Activated CD4-positive, alpha-beta T cell treated with anti-CD3 and anti-CD28 coated beads for 24 hours (primary cell): Measurements from ENCODE around the gene CHRM2.

Source experiments
- DNase-seq, 2 donors: peaks; one replicate each; pipeline ENCODE4 v3.0.0-alpha.2; 2020; ENCODE audit warnings: low read depth in 2 of 2

CHRM2 gene

GRCh38 chr7:136894789-136895188 is 26.3 kb downstream of the CHRM2 start:
- no peak for DNase-seq

- DNase-seq, result no peak
These were observed 29.2 kb downstream of the CHRM2 start for GRCh38 chr7:136897676-136898075.

DNA sequence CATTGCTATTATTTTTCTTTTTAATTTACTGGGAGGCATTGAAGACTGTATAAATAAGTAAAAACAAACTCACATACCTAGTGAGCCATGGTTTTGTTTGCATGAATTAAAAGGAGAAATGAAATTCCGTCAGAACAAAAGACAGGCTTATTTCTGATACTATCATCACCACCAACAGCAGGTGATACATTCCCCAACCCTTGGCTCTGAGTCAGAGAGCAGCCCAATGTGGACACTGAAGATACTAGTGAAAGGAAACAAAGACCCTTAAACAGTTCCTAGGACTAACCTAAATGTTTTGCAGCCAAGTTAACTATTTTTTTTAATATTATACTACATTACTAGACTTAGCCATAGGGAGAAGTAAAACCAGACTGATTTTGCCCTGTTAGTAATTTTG is 31.6 kb downstream of the CHRM2 start:
- DNase-seq, result no peak

DNA sequence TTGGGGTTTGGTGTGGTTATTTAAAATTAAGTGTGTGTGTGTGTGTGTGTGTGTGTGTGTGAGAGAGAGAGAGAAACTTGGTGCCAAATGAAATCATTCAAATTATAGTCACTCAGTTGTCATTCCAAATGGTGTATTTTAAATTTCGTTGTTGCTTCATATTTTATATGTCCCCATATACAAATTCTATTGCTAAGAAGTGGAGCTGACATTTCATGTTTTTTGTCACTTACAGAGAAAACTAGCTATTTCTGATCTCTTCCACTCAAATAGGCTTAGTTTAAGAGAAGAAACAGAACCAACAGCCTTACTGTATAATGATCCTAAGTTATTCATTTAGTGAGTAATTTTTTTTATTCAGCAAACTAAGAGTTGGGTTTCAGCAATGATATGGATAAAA is 42.3 kb downstream of the CHRM2 start:
- no peak for DNase-seq

GRCh38 chr7:136911344-136911743 is 42.9 kb downstream of the CHRM2 start:
- no peak for DNase-seq

DNA sequence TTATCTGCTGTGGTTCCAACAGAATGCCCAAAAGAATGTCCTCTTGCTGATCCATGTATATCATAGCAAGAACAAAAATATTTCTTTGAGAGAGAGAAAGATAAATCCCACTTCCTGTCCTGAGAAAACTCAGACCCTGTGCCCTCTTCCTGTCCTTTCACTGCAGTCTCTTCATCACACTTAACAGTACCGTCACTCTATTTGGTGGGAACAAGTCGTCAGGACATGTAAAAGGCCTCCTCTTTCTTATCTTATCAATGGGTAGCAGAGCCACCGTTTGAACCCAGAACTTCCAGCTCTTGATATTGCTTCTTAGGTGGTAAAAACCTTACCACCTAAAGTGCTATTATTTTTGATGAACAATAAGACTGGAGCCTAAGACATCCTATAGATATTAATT is 43.9 kb downstream of the CHRM2 start:
- DNase-seq, result no peak

- no peak for DNase-seq
These were observed 45.6 kb downstream of the CHRM2 start for GRCh38 chr7:136914016-136914415.

DNA sequence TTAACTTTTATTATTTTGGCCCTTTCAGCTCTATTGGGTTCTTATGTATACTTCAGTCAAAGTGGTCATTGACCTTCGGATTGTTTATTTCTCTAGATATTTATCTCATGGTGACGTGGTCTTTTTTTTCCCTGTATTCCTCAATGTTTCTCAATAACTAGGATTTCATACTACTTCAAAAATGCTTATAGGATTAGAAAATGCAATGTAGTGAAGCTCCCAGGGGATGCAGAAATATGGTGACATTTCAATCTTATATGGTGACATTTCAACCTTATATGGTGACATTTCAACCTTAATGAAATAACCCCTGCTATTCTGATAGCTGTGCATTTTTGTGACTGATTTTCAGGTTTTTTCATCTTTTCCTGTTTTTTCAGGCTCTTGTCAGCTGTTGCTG is 51.4 kb downstream of the CHRM2 start:
- DNase-seq, result no peak

- DNase-seq, result no peak
These were observed 54.7 kb downstream of the CHRM2 start for GRCh38 chr7:136923111-136923667.

DNA sequence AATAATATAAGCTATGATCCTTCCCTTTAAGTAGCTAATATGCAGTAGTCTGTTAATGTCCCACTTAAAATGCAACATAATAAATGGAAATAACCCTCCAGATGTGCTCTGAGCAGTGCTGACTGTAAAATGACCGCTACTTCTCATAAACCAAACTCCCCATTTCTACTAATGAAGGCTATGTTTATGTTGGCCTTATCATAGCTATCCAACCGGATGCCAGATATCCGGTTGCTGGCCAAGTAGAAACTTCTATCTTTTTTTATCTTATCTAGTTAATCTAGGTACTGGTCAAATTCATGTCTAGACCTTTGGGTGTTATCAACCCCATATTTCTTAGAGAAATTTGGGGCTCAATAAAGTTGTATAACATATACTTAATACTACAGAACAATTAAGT is 56.6 kb downstream of the CHRM2 start:
- DNase-seq, result no peak

GRCh38 chr7:136925556-136925955 is 57.1 kb downstream of the CHRM2 start:
- no peak for DNase-seq

DNA sequence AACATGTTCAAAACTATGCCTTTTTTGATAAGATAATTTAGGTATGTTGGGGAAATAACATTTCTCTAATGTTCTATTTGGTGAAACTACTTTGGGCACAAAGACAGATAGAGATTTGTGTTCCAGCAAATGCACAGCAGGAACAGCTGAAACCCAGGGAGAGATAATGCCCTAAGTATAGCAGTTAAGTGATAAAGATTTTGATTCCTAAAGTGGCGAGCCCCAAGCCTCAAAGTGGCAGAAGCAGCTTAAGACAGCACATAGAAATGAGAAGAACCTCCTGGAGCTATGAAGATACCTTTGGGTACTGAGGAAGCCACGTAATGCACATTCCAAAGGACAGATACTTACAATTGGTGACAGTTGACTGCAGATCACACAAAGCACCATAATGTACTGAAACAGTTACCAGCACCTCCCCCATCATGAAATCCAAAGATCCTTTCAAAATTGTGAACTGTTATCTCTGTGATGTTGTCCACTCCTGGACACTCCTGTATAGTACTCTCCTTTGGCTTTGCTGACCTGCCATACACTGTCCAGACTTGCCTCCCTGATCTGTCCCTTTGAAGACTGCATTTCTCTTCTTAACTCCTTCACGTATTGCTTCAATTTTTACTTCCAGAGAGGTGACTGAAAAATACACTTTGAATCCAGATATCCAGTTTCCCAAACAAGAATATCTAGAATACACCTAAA is 62.9 kb downstream of the CHRM2 start:
- DNase-seq, result no peak

- DNase-seq, result no peak
These were observed 69.0 kb downstream of the CHRM2 start for GRCh38 chr7:136937436-136937835.

- DNase-seq, result no peak
These were observed 70.0 kb downstream of the CHRM2 start for GRCh38 chr7:136938476-136938875.

DNA sequence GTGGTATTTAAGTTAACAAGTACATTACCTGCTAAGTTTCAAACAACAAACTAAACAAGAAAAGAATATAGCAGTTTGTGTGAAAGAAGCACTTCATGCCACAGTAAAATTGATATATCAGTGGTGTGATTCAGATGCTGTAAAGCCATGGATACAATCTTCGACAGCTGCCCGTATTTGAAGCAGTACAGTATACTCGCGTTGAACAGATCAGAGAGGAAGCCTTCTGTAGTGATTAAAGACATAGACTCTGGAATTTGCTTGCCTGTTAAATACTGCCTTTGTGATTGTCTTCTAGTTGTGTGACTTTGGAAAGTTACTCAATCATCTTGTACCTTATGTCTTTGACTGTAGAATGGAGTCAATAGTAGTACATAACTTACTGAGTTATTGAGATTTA is 71.7 kb downstream of the CHRM2 start:
- no peak for DNase-seq

GRCh38 chr7:136940917-136941316 is 72.5 kb downstream of the CHRM2 start:
- DNase-seq, result no peak

GRCh38 chr7:136941816-136942215 is 73.4 kb downstream of the CHRM2 start:
- no peak for DNase-seq

DNA sequence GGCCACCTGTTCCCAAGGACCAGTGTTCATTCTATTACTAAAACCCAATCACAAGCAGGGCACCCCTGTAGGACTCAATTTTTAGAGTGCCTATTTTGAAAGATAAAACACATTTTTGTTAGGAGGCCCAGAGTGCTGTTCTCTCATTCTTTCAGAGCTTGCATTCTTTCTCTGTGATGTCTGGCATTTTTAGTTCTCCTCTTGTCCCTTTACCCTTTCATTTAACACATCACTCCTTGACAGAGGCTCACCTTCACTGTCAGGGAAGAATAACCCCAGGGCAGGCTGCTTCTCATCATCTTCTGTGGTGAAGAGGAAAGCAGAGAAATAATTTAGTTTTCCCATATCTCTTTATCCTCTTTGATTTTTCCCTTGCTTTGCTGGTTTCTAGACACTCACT is 73.9 kb downstream of the CHRM2 start:
- DNase-seq, result no peak

GRCh38 chr7:136942994-136943393 is 74.5 kb downstream of the CHRM2 start:
- no peak for DNase-seq

DNA sequence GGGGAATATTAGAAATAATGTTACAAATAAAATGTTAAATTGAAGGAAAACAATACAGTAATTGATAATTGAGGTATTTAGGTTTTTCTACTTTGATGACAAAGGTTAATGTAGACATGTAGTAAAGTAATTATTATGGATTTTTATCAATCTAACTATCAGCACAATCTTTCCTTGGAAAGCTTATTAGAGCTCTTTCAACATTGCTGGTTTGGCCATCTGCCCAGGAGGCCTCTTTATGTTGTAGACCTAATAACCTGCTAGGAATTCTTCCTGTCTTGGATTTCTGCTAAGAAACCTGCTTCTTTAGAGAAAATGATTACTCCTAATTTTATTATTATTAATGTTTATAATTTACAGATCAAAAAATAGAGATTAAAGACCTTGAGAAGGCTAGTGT is 78.9 kb downstream of the CHRM2 start:
- DNase-seq, result no peak

DNA sequence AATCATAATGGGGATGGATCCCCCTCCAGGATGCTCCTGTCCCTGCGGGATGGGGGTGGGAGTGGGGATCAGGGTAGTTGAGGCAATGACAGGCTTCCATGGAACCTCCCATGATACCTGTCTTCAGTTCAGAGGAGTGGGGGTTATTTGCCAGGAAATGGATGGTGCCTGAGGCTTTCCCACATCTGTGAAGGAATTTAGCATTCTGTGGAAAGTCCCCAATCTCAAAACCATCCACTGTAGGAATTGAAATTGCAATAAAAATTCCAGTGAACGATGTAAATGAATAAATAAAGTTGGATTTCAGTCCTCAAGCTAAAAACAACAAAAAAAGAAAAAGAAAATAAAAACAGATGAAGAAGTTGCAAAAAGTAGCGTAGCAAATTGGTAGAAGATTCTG is 81.9 kb downstream of the CHRM2 start:
- DNase-seq, result no peak

DNA sequence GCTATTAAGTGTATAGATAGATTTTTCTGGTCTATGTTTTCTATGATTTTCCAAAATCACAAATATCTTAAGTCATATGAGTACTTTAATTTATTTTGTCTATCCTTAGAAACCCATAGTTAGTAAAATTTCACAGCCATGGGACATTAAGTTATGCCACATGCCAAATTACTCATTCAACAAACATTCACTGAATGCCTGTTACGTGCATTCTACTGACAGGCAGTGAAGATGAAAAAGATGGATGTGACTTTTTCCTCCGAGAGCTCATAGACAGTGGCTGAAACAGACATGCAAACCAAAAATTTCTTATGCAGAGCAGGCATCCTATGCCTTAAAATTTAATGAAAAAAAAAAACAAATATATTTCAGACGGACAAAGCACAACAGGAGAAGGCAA is 84.9 kb downstream of the CHRM2 start:
- DNase-seq, result no peak

GRCh38 chr7:136956232-136956631 is 87.8 kb downstream of the CHRM2 start:
- no peak for DNase-seq

GRCh38 chr7:136956671-136957070 is 88.2 kb downstream of the CHRM2 start:
- no peak for DNase-seq
